Choroid plexus epithelial cell (primary cell): ENCODE measurements around the gene CADPS.

Source experiments
- DNase-seq: peaks from one replicate; pipeline ENCODE4 v3.0.0-alpha.2; 2010; ENCODE audit warnings: low read depth
- H3K4me3 ChIP-seq: 2 replicates; pipeline ENCODE4 v1.5.1; 2011; ENCODE audit warnings: low read depth, mild to moderate bottlenecking, control low read depth, low read length, moderate library complexity
- CTCF ChIP-seq: conservative IDR thresholded peaks from 2 replicates; pipeline ENCODE4 v1.5.1; 2011; ENCODE audit warnings: low read depth, mild to moderate bottlenecking, control low read depth, inconsistent platforms, low read length, moderate library complexity

The CADPS gene

DNA sequence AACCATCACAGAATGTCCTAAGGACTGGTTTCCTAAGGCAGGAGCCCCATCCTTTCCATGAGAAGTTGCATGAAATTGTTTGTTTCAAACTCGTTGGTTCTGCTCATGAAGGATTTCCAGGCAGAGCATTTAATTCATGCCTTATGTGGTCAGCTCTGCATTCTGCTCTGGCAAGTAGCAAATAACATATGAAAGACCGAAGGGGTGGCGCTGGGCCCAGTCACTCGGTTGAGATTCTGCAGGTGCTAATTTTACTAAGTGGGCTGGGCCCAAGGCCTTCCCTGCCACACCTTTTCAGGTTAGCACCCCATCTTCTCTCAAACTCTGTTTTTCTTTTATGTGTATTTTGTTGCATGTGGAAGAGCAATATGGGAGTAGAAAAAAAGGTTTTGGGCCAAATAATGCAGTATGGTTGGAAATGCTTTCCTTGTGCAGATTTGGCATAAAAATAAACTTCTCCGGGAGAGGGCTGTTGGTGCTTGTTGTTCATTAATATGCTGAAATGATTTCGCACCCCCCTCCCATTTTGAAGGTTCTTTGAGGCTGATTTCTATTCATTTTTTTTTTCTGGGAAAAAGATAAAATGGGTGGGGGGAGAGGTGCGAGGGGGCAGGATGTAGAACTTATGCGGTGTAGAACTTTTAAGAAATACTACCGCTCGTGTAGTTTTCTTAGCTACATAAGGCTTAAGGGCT is 318.9 kb downstream of the CADPS start:
- TF ChIP-seq CTCF, result no peak
- H3K4me3 ChIP-seq, result no peak overlapping the region
- no peak for DNase-seq

GRCh38 chr3:62554264-62554799 is 320.9 kb downstream of the CADPS start:
- DNase-seq, result peak; percentile 23
- peak; percentile 55 for TF ChIP-seq CTCF
- H3K4me3 ChIP-seq, result no peak overlapping the region

DNA sequence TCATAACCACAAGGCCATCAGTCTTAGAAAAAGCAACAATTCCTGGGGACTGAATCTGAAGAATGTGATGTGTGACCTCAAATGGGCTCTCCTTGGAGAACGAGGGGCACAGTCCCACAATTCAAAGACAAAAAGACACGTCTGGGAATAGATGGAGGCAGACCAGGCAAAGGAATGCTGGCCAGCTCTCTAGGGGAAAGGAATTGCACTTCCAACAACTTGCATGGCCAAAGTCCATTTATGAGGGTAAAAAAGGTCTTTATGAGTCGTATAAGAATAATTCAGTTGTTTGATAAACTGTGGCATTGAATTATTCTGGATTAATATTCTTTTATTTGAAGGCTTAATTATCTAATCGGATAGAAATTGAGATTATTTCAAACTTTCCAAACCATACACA is 321.4 kb downstream of the CADPS start:
- no peak for DNase-seq
- TF ChIP-seq CTCF, result no peak
- H3K4me3 ChIP-seq, result no peak overlapping the region

GRCh38 chr3:62551556-62551955 is 323.7 kb downstream of the CADPS start:
- H3K4me3 ChIP-seq, result no peak overlapping the region

GRCh38 chr3:62550439-62550838 is 324.8 kb downstream of the CADPS start:
- no peak overlapping the region for H3K4me3 ChIP-seq
- TF ChIP-seq CTCF, result no peak
- no peak for DNase-seq

More at GRCh38 chr3:62551556-62551955, 323.7 kb downstream of the CADPS start:
- TF ChIP-seq CTCF, result no peak
- DNase-seq, result no peak

GRCh38 chr3:62548528-62549205 is 326.5 kb downstream of the CADPS start:
- DNase-seq, result no peak

More at GRCh38 chr3:62548528-62549205, 326.5 kb downstream of the CADPS start:
- H3K4me3 ChIP-seq, result no peak overlapping the region
- no peak for TF ChIP-seq CTCF
